K562 (cell line): ENCODE measurements around the gene EHBP1. TPM values are rescaled to one million over a fixed set of nuclear protein-coding genes. Genes with fewer than 3 reads are reported as not detected.

ENCODE experiments used
- ATAC-seq: fragments of 200-7000 bp; cut with Tn5 transposase; 3 replicates; pipeline ENCODE4 v1.9.1; 2020; ENCODE audit warnings: moderate library complexity
- BruUV-seq: library from RNA; stranded (reverse); fragments of 400-500 nt; replicated peaks from 2 replicates; lab custom pipeline; 2021; lab: Mats Ljungman, UMichigan
- CTCF ChIA-PET: fragments of 300-600 bp; formaldehyde crosslinking; extraction: SDS; loops from one replicate; lab custom pipeline; 2021; ENCODE audit warnings: low intra/inter-chr PET ratio; lab: Yijun Ruan, JAX
- POLR2A ChIA-PET: fragments of 300-600, 350-650 bp; sonication (Branson Sonifier 250); formaldehyde crosslinking; extraction: SDS; loops from one replicate; lab custom pipeline; 2021; ENCODE audit warnings: antibody characterized with exemption, inconsistent platforms; lab: Yijun Ruan, JAX
- DNase-seq, 4 experiments: peaks; one replicate each; pipeline versions ENCODE4 v3.0.0 to v3.0.0-alpha.2; 2011 to 2018; ENCODE audit warnings: low spot score in 3 of 4, mixed read lengths in 3 of 4; ENCODE audit errors: extremely low read depth in 1 of 4
- FAIRE-seq: peaks from 2 replicates; lab custom pipeline; 2011; peaks lifted over from hg19 to GRCh38; lab: Jason Lieb, UNC
- H2AFZ ChIP-seq: 2 replicates; pipeline ENCODE4 v1.6.0; 2011; ENCODE audit warnings: low read depth, low read length, control low read depth, inconsistent platforms
- H3K27ac ChIP-seq: fragments of 200-600 bp; 3 replicates; pipeline ENCODE4 v1.8.0; 2011; ENCODE audit warnings: low read depth, mild to moderate bottlenecking, control low read depth, inconsistent platforms, low read length, moderate library complexity, mixed read lengths; ENCODE audit errors: extremely low read depth
- H3K27me3 ChIP-seq, 2 experiments: fragments of 300-600 bp in 1 of 2; 2 replicates in 1 of 2; 3 replicates in 1 of 2; pipeline versions ENCODE4 v1.6.0 to v1.8.0; 2011; ENCODE audit warnings: inconsistent platforms in 2 of 2, low read length in 2 of 2, mild to moderate bottlenecking in 1 of 2, mixed read lengths in 1 of 2, moderate library complexity in 1 of 2; ENCODE audit not compliant: control insufficient read depth in 2 of 2, insufficient read depth in 2 of 2
- H3K36me3 ChIP-seq: fragments of 300-600 bp; 3 replicates; pipeline ENCODE4 v1.8.0; 2011; ENCODE audit warnings: mild to moderate bottlenecking, low read length, inconsistent platforms; ENCODE audit not compliant: control insufficient read depth, insufficient read depth
- H3K4me1 ChIP-seq, 2 experiments: fragments of 200-600 bp in 1 of 2; replicated peaks in 1 of 2; 2 replicates in 1 of 2; 3 replicates in 1 of 2; pipeline versions ENCODE4 v1.5.1 to v1.8.0; 2011; ENCODE audit warnings: inconsistent platforms in 2 of 2, low read length in 2 of 2, mild to moderate bottlenecking in 1 of 2, mixed read lengths in 1 of 2, moderate library complexity in 1 of 2; ENCODE audit not compliant: control insufficient read depth in 2 of 2, insufficient read depth in 2 of 2
- H3K4me2 ChIP-seq: 2 replicates; pipeline ENCODE4 v1.6.1; 2011; ENCODE audit warnings: low read length, control low read depth, inconsistent platforms, mixed read lengths; ENCODE audit not compliant: insufficient read depth
- H3K4me3 ChIP-seq: fragments of 200-600 bp; sonication (generic), shearing (Covaris generic); 2 replicates; pipeline ENCODE4 v1.5.1; 2016; ENCODE audit warnings: control low read depth, inconsistent platforms
- H3K79me2 ChIP-seq: fragments of 200-600 bp; 3 replicates; pipeline ENCODE4 v1.8.0; 2011; ENCODE audit warnings: low read length, inconsistent platforms; ENCODE audit not compliant: control insufficient read depth, insufficient read depth
- H3K9ac ChIP-seq, 2 experiments: 2 replicates each; pipeline versions ENCODE4 v1.6.0 to v1.6.1; 2011; ENCODE audit warnings: low read depth in 2 of 2, low read length in 2 of 2, control low read depth in 1 of 2, inconsistent platforms in 1 of 2, mild to moderate bottlenecking in 1 of 2, mixed read lengths in 1 of 2; ENCODE audit not compliant: insufficient read depth in 1 of 2
- H3K9me1 ChIP-seq: one replicate; pipeline ENCODE4 v1.6.0; 2011; ENCODE audit warnings: inconsistent platforms, mild to moderate bottlenecking, low read length, moderate library complexity; ENCODE audit not compliant: control insufficient read depth, insufficient read depth
- H3K9me3 ChIP-seq: replicated peaks from 2 replicates; pipeline ENCODE4 v1.5.1; 2011; ENCODE audit warnings: low read depth, low read length, inconsistent platforms; ENCODE audit not compliant: control insufficient read depth, insufficient read depth
- H4K20me1 ChIP-seq: replicated peaks from 2 replicates; pipeline ENCODE4 v1.6.1; 2011; ENCODE audit warnings: low read length, inconsistent platforms, mixed read lengths; ENCODE audit not compliant: control insufficient read depth, insufficient read depth
- CREBBP ChIP-seq: IDR thresholded peaks from one replicate; pipeline ENCODE4 v1.6.1; 2012; ENCODE audit warnings: low read depth, mild to moderate bottlenecking, control low read depth, inconsistent platforms, low read length
- FOXJ2 ChIP-seq: fragments of 200-800 bp; sonication (Bioruptor generic); IDR thresholded peaks from 2 replicates; pipeline ENCODE4 v1.6.1; 2016; ENCODE audit warnings: missing genetic modification characterization, missing compliant biosample characterization
- GABPA ChIP-seq: fragments of 200-800 bp; sonication (Bioruptor generic); conservative IDR thresholded peaks from 2 replicates; pipeline ENCODE4 v1.6.1; 2016; ENCODE audit warnings: low read depth, missing genetic modification characterization, missing compliant biosample characterization
- GATAD2B ChIP-seq: fragments of 450-650 bp; IDR thresholded peaks from 2 replicates; pipeline ENCODE4 v1.6.1; 2017; ENCODE audit warnings: mild to moderate bottlenecking, borderline replicate concordance
- HNRNPH1 ChIP-seq: fragments of 200-400 bp; formaldehyde crosslinking; optimal IDR thresholded peaks from 2 replicates; pipeline ENCODE3; 2017; ENCODE audit warnings: low read depth, mild to moderate bottlenecking, low read length, moderate library complexity
- IFI16 ChIP-seq: fragments of 250-450 bp; sonication (Bioruptor Pico); IDR thresholded peaks from 2 replicates; pipeline ENCODE4 v2.1.2; 2022; ENCODE audit warnings: mild to moderate bottlenecking, inconsistent platforms
- STAT5A ChIP-seq: IDR thresholded peaks from 2 replicates; pipeline ENCODE4 v1.6.1; 2012; ENCODE audit warnings: low read length, inconsistent platforms, borderline replicate concordance
- TAF15 ChIP-seq: fragments of 200-400 bp; formaldehyde crosslinking; IDR thresholded peaks from 2 replicates; pipeline ENCODE4 v1.6.1; 2017; ENCODE audit warnings: mild to moderate bottlenecking, low read depth, low read length, moderate library complexity
- XRCC3 ChIP-seq: fragments of 450-650 bp; IDR thresholded peaks from 2 replicates; pipeline ENCODE4 v1.6.1; 2017; ENCODE audit warnings: mild to moderate bottlenecking, moderate library complexity
- ZC3H11A ChIP-seq: IDR thresholded peaks from 2 replicates; pipeline ENCODE4 v1.6.1; 2012; ENCODE audit warnings: low read depth, low read length, improper control_type of control experiment
- ZFP36 ChIP-seq: fragments of 150-350 bp; IDR thresholded peaks from 2 replicates; pipeline ENCODE4 v1.6.1; 2018; ENCODE audit warnings: low read length, low read depth; ENCODE audit not compliant: partially characterized antibody
- ZFPM2 ChIP-seq: fragments of 250-450 bp; sonication (Bioruptor Pico); IDR thresholded peaks from 2 replicates; pipeline ENCODE4 v1.5.1; 2022; ENCODE audit warnings: mild to moderate bottlenecking
- ZNF274 ChIP-seq: IDR thresholded peaks from 2 replicates; pipeline ENCODE4 v1.6.1; 2011; ENCODE audit warnings: low read depth, mild to moderate bottlenecking, low read length, moderate library complexity, borderline replicate concordance
- ZNF316 ChIP-seq: fragments of 450-650 bp; IDR thresholded peaks from 2 replicates; pipeline ENCODE4 v1.6.1; 2016
- ZNF449 ChIP-seq: fragments of 250-450 bp; sonication (Bioruptor Pico); IDR thresholded peaks from 2 replicates; pipeline ENCODE4 v1.8.0; 2022; ENCODE audit warnings: moderate library complexity, mild to moderate bottlenecking, inconsistent platforms
- WGBS: fragments of 100-300 bp; shearing (Covaris generic); methylation state at CpG from one replicate; pipeline ENCODE4 v1.1.6; 2016; ENCODE audit warnings: low coverage, mixed read lengths; ENCODE audit not compliant: insufficient coverage; ENCODE audit errors: missing lambda C conversion rate; 5-methylcytosine and 5-hydroxymethylcytosine counted together
- in situ Hi-C: fragments of 300-500 bp; cut with MboI; formaldehyde crosslinking; loops from 4 replicates; pipeline ENCODE4 v1.15.0; 2018; ENCODE audit warnings: inconsistent platforms, mixed read lengths
- intact Hi-C: fragments of 100-400 bp; cut with micrococcal nuclease; formaldehyde crosslinking; loops from 2 replicates; pipeline ENCODE4 v1.14.2; 2022
- polyA plus RNA-seq, 8 experiments: library from polyadenylated mRNA; depleted of rRNA in 4 of 8; stranded (reverse) in 5 of 8; unstranded in 3 of 8; fragments of >200 nt; fragmentation: Nextera tagmentation in 2 of 8; fragmentation: Illumina TruSeq in 1 of 8; extraction: Ambion mirVana in 2 of 8; extraction: Trizol in 1 of 8; gene quantifications; 2 replicates each; pipeline versions ENCODE4 v1.2.1 to v1.2.3, GENCODE V29; 2011 to 2014; ENCODE audit warnings: inconsistent platforms in 1 of 8, missing spikeins in 1 of 8
- total RNA-seq, 7 experiments: library from RNA; depleted of rRNA in 6 of 7; stranded (reverse); fragments of >200 nt in 6 of 7; fragmentation: Illumina TruSeq in 2 of 7; extraction: Trizol in 2 of 7; gene quantifications; 2 replicates each; pipeline versions ENCODE4 v1.2.1 to v1.2.3, GENCODE V29; 2011 to 2021; ENCODE audit warnings: low replicate concordance in 1 of 7
- TF ChIP-seq, protein P1 (sequence below): sonication (generic); formaldehyde crosslinking; IDR thresholded peaks from 2 replicates; pipeline ENCODE4 v1.9.0; 2022; ENCODE audit warnings: mild to moderate bottlenecking, missing genetic modification reagents
- TF ChIP-seq, protein P2 (sequence below): fragments of 200-800 bp; sonication (Bioruptor generic); IDR thresholded peaks from 2 replicates; pipeline ENCODE4 v1.6.1; 2017; ENCODE audit warnings: missing genetic modification characterization, missing compliant biosample characterization

Gene EHBP1
- total and polyA plus RNA-seq, 9 of the 15 experiments (the other 6 are each of a cell fraction or from before 2014, with no cell fraction given): 8.9 to 26.6 (median 19.3) TPM

DNA sequence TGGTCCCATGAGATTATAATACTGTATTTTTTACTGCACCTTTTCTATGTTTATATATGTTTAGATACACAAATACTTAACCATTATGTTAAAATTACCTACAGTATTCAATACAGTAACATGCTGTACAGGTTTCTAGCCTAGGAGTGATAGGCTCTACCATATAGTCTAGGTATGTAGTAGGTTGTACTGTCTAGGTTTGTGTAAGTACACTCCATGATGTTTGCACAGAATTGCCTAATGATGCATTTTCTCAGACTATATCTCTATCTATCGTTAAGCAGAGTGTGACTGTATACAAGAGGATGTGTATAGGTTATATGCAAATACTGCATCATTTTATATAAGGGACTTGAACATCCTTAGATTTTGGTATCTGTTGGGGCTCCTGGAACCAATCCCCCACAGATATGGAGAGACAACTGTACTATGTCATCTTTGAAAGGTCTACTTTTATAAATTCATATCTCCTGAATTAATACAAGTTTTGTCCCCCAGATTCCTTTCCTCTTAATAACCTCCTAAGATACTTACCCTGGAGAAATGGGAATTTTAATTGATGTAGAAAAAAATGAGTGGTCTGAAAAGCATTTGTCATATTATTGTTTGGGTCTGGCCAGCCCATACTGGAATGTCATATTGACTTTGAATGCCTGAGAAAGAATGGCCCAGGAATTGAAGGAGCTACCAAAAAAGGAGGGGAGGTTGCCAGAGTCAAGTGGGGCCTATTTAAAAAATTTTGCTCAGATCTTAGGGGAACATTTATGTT is 36.6 kb downstream of the EHBP1 start:
- Histone ChIP-seq H3K9me1 (no peaks in the 10 kb centered on the region), H3K9ac (no peak overlapping the region), H3K27ac (no peak overlapping the region), H3K36me3 (no peaks in the 10 kb centered on the region), H3K4me1 (peaks cover 0 to 21% of the 10 kb centered on the region in 2 experiments; a peak in 4 of 5 replicates), H3K79me2 (peaks cover 20% of the 10 kb centered on the region), H3K9me3 (no peaks in the 10 kb centered on the region), H3K27me3 (no peaks in the 10 kb centered on the region), H2AFZ (no peak overlapping the region), H4K20me1 (no peaks in the 10 kb centered on the region), H3K4me3 (no peak overlapping the region), H3K4me2 (no peak overlapping the region)
- BruUV-seq: no TSS peak
- WGBS: 62% methylated on average over 1 of the region's 1 CpG
- no peak for TF ChIP-seq ZNF274
- no peak for TF ChIP-seq ZFP36
- no peak for TF ChIP-seq HNRNPH1
- TF ChIP-seq STAT5A: no peak
- TF ChIP-seq, protein P1, sequence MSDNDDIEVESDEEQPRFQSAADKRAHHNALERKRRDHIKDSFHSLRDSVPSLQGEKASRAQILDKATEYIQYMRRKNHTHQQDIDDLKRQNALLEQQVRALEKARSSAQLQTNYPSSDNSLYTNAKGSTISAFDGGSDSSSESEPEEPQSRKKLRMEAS: no peak
- TF ChIP-seq GABPA (tag): no peak
- TF ChIP-seq FOXJ2: no peak
- TF ChIP-seq, protein P2, sequence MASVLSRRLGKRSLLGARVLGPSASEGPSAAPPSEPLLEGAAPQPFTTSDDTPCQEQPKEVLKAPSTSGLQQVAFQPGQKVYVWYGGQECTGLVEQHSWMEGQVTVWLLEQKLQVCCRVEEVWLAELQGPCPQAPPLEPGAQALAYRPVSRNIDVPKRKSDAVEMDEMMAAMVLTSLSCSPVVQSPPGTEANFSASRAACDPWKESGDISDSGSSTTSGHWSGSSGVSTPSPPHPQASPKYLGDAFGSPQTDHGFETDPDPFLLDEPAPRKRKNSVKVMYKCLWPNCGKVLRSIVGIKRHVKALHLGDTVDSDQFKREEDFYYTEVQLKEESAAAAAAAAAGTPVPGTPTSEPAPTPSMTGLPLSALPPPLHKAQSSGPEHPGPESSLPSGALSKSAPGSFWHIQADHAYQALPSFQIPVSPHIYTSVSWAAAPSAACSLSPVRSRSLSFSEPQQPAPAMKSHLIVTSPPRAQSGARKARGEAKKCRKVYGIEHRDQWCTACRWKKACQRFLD: no peak
- no peak for TF ChIP-seq ZNF449
- TF ChIP-seq ZC3H11A: no peak
- TF ChIP-seq ZNF316: no peak
- no peak for TF ChIP-seq CREBBP
- TF ChIP-seq ZFPM2 (CRISPR knock-in tag): no peak
- TF ChIP-seq GATAD2B: no peak
- TF ChIP-seq XRCC3: no peak
- TF ChIP-seq IFI16: no peak
- no peak for TF ChIP-seq TAF15
- DNase-seq: no peak
- CTCF ChIA-PET: no interaction called here
- in situ Hi-C loops: no loop called here
- ATAC-seq: no peak
- FAIRE-seq: no peak
- intact Hi-C loops: no loop called here
- POLR2A ChIA-PET: no interaction called here
